Body of pancreas (tissue), 4 donors: ENCODE measurements around the gene RHOT1.

ENCODE experiments used
- POLR2A ChIP-seq, 3 donors: fragments of 450-650 bp; IDR thresholded peaks; one replicate each; pipeline ENCODE4 v1.6.1; 2016; ENCODE audit warnings: antibody characterized with exemption in 3 of 3, mild to moderate bottlenecking in 2 of 3
- TF ChIP-seq, protein P1 (sequence below), 7 experiments: fragments of 450-650 bp in 4 of 7; fragments of 200-600 bp in 3 of 7; sonication (generic) in 3 of 7; IDR thresholded peaks; one replicate each; pipeline ENCODE4 v1.5.1; 2016 to 2019; ENCODE audit warnings: antibody characterized with exemption in 7 of 7

DNA sequence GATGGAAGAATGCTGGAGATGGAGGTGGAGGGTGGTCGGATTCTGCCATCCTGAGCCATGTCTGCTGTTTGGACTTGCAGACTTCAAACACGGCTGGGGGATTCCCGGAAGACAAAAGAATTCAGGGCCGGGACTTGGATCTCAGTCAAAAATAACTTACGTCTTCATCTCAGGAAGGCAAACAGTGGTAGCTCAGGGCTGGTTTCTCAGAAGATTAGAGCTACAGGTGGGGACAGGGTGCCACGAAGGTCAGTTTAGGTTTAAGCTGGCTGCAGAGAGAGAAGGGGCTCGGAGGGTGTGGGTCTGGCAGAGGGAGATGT lies 119.1 kb downstream of the RHOT1 start:
- TF ChIP-seq, protein P1, sequence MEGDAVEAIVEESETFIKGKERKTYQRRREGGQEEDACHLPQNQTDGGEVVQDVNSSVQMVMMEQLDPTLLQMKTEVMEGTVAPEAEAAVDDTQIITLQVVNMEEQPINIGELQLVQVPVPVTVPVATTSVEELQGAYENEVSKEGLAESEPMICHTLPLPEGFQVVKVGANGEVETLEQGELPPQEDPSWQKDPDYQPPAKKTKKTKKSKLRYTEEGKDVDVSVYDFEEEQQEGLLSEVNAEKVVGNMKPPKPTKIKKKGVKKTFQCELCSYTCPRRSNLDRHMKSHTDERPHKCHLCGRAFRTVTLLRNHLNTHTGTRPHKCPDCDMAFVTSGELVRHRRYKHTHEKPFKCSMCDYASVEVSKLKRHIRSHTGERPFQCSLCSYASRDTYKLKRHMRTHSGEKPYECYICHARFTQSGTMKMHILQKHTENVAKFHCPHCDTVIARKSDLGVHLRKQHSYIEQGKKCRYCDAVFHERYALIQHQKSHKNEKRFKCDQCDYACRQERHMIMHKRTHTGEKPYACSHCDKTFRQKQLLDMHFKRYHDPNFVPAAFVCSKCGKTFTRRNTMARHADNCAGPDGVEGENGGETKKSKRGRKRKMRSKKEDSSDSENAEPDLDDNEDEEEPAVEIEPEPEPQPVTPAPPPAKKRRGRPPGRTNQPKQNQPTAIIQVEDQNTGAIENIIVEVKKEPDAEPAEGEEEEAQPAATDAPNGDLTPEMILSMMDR (IDR thresholded peaks at IDR 0.05), result no peak
- TF ChIP-seq POLR2A (IDR thresholded peaks at IDR 0.05), result no peak
